ENCODE results near the gene PTPN18. TPM values are rescaled to one million over a fixed set of nuclear protein-coding genes. Genes with fewer than 3 reads are reported as not detected.

The PTPN18 gene
- total RNA-seq, 2 donors from 2014 or later = 53.2 to 102 TPM

- peaks cover 6% of the 10 kb centered on the region for H3K4me1 Mint-ChIP-seq
- H3K27ac Mint-ChIP-seq = no peak overlapping the region
- H3K27me3 Mint-ChIP-seq = peaks cover 42% of the 10 kb centered on the region
- no peaks in the 10 kb centered on the region for H3K9me3 ChIP-seq (ENCODE audit: control insufficient read depth, low read length, poor library complexity, severe bottlenecking)
- no peak overlapping the region for H3K4me3 Mint-ChIP-seq
- ATAC-seq (no peak), DNase-seq (no peak)
- H3K36me3 Mint-ChIP-seq (ENCODE audit: low read depth) = no peaks in the 10 kb centered on the region
Observed at GRCh38 chr2:130334026-130334425, 21.8 kb upstream of the PTPN18 start.

GRCh38 chr2:130335226-130335625 lies 20.6 kb upstream of the PTPN18 start:
- ATAC-seq = no peak
- peaks cover 13% of the 10 kb centered on the region for H3K4me1 Mint-ChIP-seq
- no peak overlapping the region for H3K27ac Mint-ChIP-seq
- peaks cover 36% of the 10 kb centered on the region for H3K27me3 Mint-ChIP-seq
- no peak overlapping the region for H3K4me3 Mint-ChIP-seq
- H3K36me3 Mint-ChIP-seq (ENCODE audit: low read depth) = no peaks in the 10 kb centered on the region
- no peaks in the 10 kb centered on the region for H3K9me3 ChIP-seq (ENCODE audit: control insufficient read depth, low read length, poor library complexity, severe bottlenecking)
- DNase-seq = no peak

DNA sequence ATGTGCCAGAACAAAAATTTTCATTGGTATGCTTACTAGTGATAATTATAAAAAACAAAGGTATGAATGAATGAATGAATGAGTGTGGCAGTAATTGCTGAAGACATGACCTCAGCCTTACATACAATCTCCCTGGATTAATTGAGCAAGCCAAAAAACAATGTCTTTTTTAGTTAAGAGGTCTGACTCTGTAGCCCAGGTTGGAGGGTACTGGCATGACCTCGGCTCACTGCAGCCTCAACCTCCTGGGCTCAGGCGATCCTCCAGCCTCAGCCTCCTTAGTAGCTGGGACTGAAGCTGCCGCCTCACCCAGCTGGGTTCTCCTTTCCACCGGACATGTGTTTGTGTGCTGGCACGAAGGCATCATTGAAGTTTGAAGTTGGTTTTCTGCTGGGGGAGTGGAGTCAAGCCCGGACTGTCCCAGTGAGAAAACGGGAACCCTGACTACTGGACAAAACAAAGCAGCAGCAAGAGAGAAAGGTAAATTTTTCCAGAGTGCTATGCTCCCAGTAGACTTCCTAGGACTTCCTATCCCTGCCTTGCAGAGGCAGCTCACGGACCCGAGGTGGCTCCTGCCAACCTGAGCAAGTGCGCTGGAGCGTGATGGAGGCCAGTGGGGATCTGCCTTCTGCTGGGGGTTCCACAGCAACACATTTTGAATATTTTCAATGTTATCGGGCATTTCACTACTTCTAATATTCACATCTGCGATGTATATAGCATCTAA lies 19.5 kb upstream of the PTPN18 start:
- ATAC-seq (no peak), DNase-seq (no peak)
- no peaks in the 10 kb centered on the region for H3K9me3 ChIP-seq (ENCODE audit: control insufficient read depth, low read length, poor library complexity, severe bottlenecking)
- H3K27me3 Mint-ChIP-seq = peaks cover 26% of the 10 kb centered on the region
- peaks cover 20% of the 10 kb centered on the region for H3K4me1 Mint-ChIP-seq
- no peaks in the 10 kb centered on the region for H3K36me3 Mint-ChIP-seq (ENCODE audit: low read depth)
- H3K27ac Mint-ChIP-seq = peak overlapping the region; percentile 72
- H3K4me3 Mint-ChIP-seq = no peak overlapping the region

GRCh38 chr2:130336877-130337734 lies 18.8 kb upstream of the PTPN18 start:
- Mint-ChIP-seq H3K27ac (peak overlapping the region; percentile 72), H3K4me1 (peaks cover 24% of the 10 kb centered on the region), H3K27me3 (peaks cover 20% of the 10 kb centered on the region), H3K36me3 (ENCODE audit: low read depth) (no peaks in the 10 kb centered on the region), H3K4me3 (peak overlapping the region; percentile 67)
- no peaks in the 10 kb centered on the region for H3K9me3 ChIP-seq (ENCODE audit: control insufficient read depth, low read length, poor library complexity, severe bottlenecking)
- DNase-seq = peak in 1 of 3 donors; percentile 43
- ATAC-seq = no peak

DNA sequence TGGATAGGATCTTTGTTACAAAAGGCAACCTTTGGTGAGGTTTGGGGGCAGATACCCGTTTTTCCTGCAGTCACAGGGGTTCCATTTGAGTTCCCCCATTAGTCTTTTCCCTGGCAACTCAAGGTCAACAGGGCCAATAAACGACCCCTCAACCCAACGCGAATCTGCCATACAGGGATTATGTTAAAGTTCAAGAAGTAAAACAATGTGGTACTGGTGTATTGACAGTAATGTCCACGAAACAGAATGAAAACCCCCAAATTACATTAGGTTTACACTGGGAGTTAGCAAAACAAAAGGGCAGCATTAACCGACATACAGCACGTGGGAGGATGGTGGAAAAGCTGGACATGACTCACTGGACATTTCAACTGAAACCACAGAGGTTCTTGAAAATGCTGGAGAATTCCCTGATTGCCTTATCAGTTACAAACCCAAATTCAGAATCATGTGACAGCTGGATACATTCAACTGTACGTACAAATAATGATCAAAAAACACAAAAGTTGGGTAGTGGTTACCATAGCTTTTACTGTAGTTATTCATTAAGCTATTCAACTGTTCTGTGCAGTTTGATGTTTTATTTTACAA lies 18.0 kb upstream of the PTPN18 start:
- no peaks in the 10 kb centered on the region for H3K9me3 ChIP-seq (ENCODE audit: control insufficient read depth, low read length, poor library complexity, severe bottlenecking)
- DNase-seq (no peak), ATAC-seq (no peak)
- Mint-ChIP-seq H3K27me3 (peaks cover 13% of the 10 kb centered on the region), H3K27ac (no peak overlapping the region), H3K4me1 (peaks cover 26% of the 10 kb centered on the region), H3K36me3 (ENCODE audit: low read depth) (no peaks in the 10 kb centered on the region), H3K4me3 (no peak overlapping the region)

DNA sequence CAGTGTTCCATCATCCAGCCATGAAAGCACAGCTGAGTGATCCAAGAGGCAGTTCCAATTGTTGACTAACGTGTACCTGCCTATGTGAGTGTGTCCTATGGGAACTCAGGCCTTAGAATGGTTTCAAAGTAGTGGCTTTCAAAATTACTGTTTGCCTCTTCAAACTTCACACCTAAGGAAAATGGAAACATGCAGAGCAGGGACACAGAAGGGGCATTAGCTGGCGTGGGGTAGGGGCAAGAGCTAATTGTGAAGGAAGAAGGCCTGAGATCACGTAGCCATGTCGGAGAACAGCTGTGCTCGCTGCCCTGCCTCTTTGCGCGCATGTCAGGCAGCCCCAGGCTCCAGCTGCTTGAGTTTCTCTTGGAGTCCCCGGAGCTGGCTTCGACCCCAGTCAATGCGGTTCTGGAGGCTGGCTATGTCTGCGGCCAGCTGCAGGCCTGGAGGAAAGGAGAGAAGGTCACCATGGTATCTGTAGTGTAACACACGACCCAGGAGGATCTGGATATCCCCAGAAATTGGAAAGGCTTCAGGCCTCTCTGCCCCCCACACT lies 17.0 kb upstream of the PTPN18 start:
- DNase-seq (no peak), ATAC-seq (no peak)
- peaks cover 30% of the 10 kb centered on the region for H3K4me1 Mint-ChIP-seq
- H3K27ac Mint-ChIP-seq = peak overlapping the region; percentile 47
- no peaks in the 10 kb centered on the region for H3K36me3 Mint-ChIP-seq (ENCODE audit: low read depth)
- H3K9me3 ChIP-seq (ENCODE audit: control insufficient read depth, low read length, poor library complexity, severe bottlenecking) = no peaks in the 10 kb centered on the region
- H3K4me3 Mint-ChIP-seq = no peak overlapping the region
- peaks cover 9% of the 10 kb centered on the region for H3K27me3 Mint-ChIP-seq

- Mint-ChIP-seq H3K4me1 (peaks cover 30% of the 10 kb centered on the region), H3K27me3 (no peaks in the 10 kb centered on the region), H3K4me3 (no peak overlapping the region), H3K36me3 (ENCODE audit: low read depth) (peaks cover 3% of the 10 kb centered on the region), H3K27ac (peak overlapping the region; percentile 47)
- DNase-seq (no peak), ATAC-seq (no peak)
- H3K9me3 ChIP-seq (ENCODE audit: control insufficient read depth, low read length, poor library complexity, severe bottlenecking) = no peaks in the 10 kb centered on the region
Observed at GRCh38 chr2:130339885-130340745, 15.7 kb upstream of the PTPN18 start.

- no peaks in the 10 kb centered on the region for H3K9me3 ChIP-seq (ENCODE audit: control insufficient read depth, low read length, poor library complexity, severe bottlenecking)
- ATAC-seq (no peak), DNase-seq (no peak)
- Mint-ChIP-seq H3K36me3 (ENCODE audit: low read depth) (peaks cover 6% of the 10 kb centered on the region), H3K27me3 (no peaks in the 10 kb centered on the region), H3K4me1 (peaks cover 33% of the 10 kb centered on the region), H3K27ac (peak overlapping the region; percentile 100), H3K4me3 (peak overlapping the region; percentile 100)
Observed at GRCh38 chr2:130341562-130342019, 14.3 kb upstream of the PTPN18 start.

DNA sequence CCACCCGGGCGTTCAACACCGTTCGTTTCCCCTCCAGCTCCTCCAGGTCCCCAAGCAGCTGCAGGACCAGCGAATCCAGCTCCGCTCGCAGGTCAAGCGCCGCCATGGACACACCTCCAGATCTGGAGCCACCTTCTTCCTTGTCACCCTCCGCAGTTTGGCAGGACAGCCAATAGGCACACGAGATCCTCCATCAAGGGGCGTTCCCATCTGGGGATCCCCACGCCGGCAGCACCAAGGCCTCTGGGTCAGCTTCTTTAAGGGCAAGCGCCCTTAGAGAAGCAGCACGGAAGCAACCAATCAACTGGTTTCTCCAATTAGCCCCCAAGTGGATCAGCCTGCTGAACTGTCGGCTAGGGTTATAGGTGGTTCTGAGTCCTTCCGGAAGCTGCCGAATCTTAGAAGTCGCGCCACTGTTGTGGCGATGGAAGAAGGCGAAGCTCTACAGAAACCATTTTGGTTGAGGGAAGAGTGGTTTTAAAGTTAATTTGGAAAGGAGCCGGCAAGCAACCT lies 13.8 kb upstream of the PTPN18 start:
- Mint-ChIP-seq H3K4me1 (peaks cover 33% of the 10 kb centered on the region), H3K27me3 (no peaks in the 10 kb centered on the region), H3K4me3 (peak overlapping the region; percentile 100), H3K27ac (peak overlapping the region; percentile 100), H3K36me3 (ENCODE audit: low read depth) (peaks cover 6% of the 10 kb centered on the region)
- H3K9me3 ChIP-seq (ENCODE audit: control insufficient read depth, low read length, poor library complexity, severe bottlenecking) = no peaks in the 10 kb centered on the region
- ATAC-seq (peak; percentile 76), DNase-seq (peak; percentile 74 to 79 (median 77))

- H3K36me3 Mint-ChIP-seq (ENCODE audit: low read depth) = peaks cover 9% of the 10 kb centered on the region
- peak within 1 kb of the TSS; percentile 100 for H3K4me3 Mint-ChIP-seq
- H3K9me3 ChIP-seq (ENCODE audit: control insufficient read depth, low read length, poor library complexity, severe bottlenecking) = no peaks in the 10 kb centered on the region
- peak within 1 kb of the TSS; percentile 100 for H3K27ac Mint-ChIP-seq
- H3K27me3 Mint-ChIP-seq = no peaks in the 10 kb centered on the region
- peaks cover 33% of the 10 kb centered on the region for H3K4me1 Mint-ChIP-seq
- DNase-seq = peak; percentile 80 to 92 (median 92)
- peak; percentile 89 for ATAC-seq
Observed at GRCh38 chr2:130342533-130343275, 13.2 kb upstream of the PTPN18 start, which contains the start of gene IMP4. Gene IMP4, plus strand, starts transcription at chr2:130342897. Its CDS starts 36 bp downstream, at chr2:130342933.

DNA sequence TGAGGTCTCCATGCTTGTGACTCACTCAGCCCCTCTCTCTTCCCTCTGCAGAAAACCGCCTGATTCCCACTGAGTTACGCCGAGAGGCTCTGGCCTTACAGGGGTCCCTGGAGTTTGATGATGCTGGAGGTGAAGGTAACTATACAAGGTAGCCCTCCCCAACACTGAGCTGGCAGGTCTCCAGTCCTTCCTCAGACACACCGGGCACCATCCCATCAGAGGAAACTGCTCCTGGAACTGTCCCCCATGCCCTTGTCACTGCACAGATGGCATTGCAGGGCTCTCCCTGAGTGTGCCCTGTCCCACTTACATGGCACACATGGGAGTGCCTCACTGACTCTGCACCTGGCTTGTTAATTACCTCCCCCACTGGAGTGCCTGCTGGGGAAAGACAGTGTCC lies 11.3 kb upstream of the PTPN18 start:
- DNase-seq = no peak
- Mint-ChIP-seq H3K36me3 (ENCODE audit: low read depth) (peaks cover 9% of the 10 kb centered on the region), H3K4me3 (peak overlapping the region; percentile 21), H3K4me1 (peaks cover 30% of the 10 kb centered on the region), H3K27ac (peak overlapping the region; percentile 63), H3K27me3 (no peaks in the 10 kb centered on the region)
- ATAC-seq = no peak
- H3K9me3 ChIP-seq (ENCODE audit: control insufficient read depth, low read length, poor library complexity, severe bottlenecking) = no peaks in the 10 kb centered on the region

All from T-helper 17 cell (primary cell).